PC-9 (cell line): Measurements from ENCODE around the gene DOCK2.

Source experiments
- EZH2 ChIP-seq: fragments of 200-600 bp; sonication (generic); IDR thresholded peaks from 2 replicates; pipeline ENCODE4 v1.8.0; 2017; ENCODE audit warnings: antibody characterized with exemption, low read depth
- TF ChIP-seq, protein P1 (sequence below): fragments of 200-600 bp; sonication (generic); conservative IDR thresholded peaks from 2 replicates; pipeline ENCODE4 v1.6.1; 2017; ENCODE audit warnings: mixed run types, antibody characterized with exemption, mild to moderate bottlenecking, moderate library complexity

- TF ChIP-seq, protein P1, sequence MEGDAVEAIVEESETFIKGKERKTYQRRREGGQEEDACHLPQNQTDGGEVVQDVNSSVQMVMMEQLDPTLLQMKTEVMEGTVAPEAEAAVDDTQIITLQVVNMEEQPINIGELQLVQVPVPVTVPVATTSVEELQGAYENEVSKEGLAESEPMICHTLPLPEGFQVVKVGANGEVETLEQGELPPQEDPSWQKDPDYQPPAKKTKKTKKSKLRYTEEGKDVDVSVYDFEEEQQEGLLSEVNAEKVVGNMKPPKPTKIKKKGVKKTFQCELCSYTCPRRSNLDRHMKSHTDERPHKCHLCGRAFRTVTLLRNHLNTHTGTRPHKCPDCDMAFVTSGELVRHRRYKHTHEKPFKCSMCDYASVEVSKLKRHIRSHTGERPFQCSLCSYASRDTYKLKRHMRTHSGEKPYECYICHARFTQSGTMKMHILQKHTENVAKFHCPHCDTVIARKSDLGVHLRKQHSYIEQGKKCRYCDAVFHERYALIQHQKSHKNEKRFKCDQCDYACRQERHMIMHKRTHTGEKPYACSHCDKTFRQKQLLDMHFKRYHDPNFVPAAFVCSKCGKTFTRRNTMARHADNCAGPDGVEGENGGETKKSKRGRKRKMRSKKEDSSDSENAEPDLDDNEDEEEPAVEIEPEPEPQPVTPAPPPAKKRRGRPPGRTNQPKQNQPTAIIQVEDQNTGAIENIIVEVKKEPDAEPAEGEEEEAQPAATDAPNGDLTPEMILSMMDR, result no peak
- TF ChIP-seq EZH2, result no peak
These were observed 180.0 kb downstream of the DOCK2 start for GRCh38 chr5:169817031-169817430.
